GM18498 (cell line): Measurements from ENCODE around the gene PTPMT1.
"Not testable (repeated sequence)": the region's sequence is repeated elsewhere in the genome, so short reads cannot be mapped to it uniquely, and the experiment has no call there.

ENCODE experiments used
- ATAC-seq: cut with Tn5 transposase; IDR thresholded peaks from one replicate; pipeline ENCODE4 v1.9.1; 2021; ENCODE audit warnings: mild to moderate bottlenecking, moderate library complexity; ENCODE audit not compliant: unreplicated experiment

PTPMT1 gene

DNA sequence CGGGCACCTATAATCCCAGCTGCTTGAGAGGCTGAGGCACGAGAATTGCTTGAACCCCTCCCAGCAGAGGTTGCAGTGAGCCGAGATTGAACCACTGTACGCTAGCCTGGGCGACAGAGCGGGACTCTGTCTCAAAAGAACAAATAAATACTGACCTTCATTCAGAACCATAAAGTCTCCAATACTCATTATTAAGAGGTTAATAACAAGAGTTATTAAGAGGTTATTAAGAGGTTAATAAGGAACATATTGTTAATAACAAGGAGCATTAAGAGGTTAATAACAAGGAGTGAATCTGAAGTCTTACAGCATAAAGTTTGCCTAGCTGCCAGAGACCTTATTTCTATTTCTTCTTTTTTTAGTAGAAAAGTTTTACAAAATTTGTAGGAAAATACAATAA lies 20.1 kb upstream of the PTPMT1 start:
- ATAC-seq, result no peak

DNA sequence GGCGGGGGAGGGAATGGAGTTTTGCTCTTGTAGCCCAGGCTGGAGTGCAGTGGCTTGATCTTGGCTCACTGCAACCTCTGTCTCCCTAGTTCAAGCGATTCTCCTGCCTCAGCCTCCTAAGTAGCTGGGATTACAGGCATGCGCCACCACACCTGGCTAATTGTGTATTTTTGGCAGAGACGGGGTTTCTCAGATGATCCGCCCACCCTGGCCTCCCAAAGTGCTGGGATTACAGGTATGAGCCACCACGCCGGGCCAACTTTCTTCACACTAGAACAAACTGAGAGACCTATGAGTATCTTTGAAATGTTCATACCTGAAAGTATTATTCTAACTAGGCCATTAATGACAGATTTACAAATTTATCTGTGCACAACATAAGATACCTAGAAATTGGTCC lies 19.1 kb upstream of the PTPMT1 start:
- ATAC-seq, result not testable (repeated sequence)

DNA sequence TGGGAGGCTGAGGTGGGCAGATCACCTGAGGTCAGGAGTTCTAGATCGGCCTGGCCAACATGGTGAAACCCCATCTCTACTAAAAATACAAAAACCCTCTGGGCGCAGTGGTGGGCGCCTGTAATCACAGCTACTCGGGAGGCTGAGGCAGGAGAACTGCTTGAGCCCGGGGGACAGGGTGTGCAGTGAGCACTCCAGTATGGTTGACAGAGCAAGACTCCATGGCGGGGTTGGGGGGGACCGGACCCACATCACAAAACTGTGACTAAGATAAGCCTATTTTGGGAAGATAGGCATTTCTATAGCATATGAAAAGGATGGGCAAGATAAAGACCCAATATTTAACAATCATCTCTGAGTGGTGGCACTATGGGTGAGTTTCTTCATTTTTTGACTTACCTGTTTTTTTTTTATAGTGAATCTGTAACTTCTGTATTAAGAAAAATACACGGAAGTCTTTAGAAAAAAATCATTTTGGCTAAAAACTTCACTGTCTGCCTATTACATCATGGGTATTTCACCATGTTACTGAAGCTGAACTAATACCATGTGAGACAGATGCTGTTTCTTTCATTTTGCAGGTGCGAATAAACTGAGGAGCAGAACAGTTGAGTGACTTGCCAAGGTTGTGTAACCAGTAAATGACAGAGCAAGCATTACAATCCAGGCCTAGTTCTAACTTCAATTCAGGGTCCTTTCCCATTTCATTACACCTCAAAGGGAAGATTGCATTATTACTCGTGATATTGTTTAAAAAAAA lies 14.9 kb upstream of the PTPMT1 start:
- ATAC-seq, result no peak

DNA sequence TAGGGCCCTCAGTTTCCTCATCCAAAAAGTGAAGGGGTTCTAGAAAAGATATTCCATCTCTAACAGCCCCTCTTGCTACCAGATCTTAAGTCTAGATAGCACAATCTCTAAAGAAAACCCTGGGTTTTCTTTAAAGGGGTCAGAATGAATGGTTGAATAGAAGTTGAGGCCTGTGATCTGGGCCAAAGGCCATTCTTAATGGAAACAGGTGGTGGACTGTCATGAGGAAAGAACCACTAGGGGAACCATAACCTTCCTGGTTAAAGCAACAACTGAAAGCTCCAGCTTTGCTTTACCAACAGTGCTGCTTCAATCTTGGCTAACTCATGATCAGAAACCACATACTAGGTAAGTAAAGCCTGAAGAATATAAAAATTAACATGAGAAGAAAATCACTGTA lies 14.3 kb upstream of the PTPMT1 start:
- ATAC-seq, result no peak

DNA sequence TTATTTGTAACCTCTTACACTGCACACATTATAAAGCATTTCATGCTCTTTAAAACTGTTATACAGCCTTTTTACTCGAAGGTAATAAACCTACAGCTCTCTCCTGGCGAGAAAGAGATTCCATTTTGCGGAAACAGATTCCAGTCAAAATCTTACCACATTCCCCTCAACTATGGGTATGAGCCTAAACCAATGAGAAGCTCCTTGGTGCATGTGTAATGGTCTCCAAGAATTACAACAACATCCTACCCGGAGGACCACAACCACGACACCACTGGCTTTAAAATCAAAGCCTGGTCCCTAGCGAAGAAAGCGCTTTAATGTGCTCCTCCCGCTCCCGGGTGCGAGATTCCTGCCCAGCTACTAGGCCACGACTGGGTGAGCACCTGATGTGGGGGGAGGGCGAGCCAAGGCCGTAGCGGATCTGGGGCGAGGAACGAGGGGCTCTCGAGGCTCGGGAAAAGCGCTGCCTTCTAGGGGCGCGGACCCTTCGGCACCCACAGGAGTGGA lies 13.3 kb upstream of the PTPMT1 start:
- ATAC-seq, result peak; percentile 3

DNA sequence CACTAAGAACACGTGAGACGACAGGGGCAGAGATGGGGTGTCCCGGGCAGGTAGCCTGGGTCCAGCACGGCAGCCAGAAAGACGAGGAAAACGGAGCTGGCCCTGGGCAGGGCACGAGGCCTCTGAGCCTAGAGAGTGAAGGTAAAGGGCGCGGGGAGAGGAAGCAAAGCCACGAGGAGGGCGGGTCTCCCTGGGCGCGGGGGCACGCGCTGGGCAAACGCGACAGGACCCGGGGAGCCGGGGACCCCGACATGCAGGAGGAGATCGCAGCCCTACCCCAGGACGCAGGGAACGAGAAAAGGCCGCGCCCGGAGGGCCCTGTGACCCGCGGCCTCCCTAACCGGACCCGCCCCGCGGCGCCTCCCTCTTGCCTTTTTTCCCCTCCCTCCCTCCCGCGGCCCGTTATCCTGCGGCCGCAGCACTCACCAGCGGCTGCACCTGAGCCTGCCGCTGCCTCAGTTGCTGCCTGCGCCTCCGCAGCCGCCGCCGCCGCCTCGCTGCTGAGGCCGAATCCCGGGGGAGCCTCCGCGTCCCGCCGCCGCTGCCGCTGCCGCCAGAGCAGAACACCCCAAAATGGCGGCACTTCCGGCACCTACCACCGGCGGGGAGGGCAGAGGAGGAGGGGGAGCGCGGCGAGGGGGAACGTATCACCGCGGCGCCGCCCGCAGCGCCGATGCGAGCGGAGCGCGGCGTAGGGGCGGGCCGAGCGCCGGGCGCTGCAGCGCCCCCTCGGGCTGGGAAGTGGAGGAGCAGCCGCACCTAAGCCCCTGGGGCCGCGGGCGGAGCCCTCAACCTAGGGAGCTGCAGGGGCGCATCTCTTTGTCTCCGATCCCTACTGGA lies 12.6 kb upstream of the PTPMT1 start, which contains the start of gene CELF1:
Gene CELF1, minus strand, starts transcription at position 567 of the 840 bp plus-strand sequence. CDS start 53,609 bp downstream, outside the sequence.
- ATAC-seq, result peak; percentile 93

DNA sequence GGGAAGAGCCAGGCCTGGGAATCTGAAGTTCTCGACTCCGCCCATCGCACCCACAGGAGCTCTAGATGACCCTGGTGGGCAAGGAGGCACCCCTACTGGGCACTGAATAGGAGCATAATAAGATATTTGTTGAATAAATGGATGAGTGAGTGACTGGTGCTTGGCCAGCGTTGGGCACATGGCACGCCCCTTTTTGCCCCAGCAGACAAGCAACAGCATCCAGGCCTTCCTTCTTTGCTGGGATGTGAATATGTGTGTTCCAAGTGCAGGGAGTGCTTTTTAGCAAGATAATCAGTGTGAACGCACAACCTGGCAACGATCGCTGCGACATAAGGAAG lies 12.0 kb upstream of the PTPMT1 start:
- peak; percentile 32 for ATAC-seq

DNA sequence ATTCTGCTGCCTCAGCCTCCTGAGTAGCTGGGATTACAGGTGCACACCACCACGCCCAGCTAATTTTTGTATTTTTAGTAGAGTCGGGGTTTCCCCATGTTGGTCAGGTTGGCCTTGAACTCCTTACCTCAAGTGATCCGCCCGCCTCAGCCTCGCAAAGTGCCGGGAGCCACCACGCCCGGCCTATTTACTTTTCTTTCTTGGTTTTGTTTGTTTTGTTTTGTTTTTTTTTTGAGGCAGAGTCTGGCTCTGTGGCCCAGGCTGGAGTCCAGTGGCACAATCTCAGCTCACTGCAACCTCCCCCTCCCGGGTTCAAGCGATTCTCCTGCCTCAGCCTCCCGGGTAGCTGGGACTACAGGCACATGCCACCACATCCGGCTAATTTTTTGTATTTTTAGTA lies 8.4 kb upstream of the PTPMT1 start:
- not testable (repeated sequence) for ATAC-seq

DNA sequence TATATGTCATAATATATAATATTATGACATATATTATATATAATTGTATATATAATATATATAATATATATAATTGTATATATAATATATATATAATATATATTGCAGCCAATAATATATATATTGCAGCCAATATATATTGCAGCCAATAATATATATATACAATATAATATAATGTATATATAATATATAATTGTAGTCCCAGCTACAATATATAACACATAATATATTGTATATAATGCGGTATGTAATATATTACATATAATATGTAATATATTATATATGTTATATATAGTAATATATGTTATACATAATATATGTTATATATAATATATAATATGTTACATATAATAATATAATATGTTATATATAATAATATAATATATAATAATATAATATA lies 6.7 kb upstream of the PTPMT1 start:
- no peak for ATAC-seq

DNA sequence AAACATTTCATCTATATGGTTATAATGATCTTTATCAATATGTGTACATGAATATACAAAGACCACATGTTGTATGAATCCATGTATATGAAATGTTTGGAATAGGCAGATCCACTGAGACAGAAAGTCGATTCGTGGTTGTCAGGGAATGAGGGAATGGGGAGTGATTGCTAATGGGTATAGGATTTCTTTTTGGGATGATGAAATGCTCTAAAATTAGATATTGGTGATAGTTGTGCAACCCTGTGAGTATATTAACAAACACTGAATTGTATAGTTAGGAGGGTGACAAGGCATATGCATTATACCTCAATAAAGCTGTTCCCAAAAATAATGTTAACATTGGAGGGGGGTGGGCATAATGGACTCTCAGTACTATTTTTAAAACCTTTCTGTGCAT lies 5.0 kb upstream of the PTPMT1 start:
- no peak for ATAC-seq

DNA sequence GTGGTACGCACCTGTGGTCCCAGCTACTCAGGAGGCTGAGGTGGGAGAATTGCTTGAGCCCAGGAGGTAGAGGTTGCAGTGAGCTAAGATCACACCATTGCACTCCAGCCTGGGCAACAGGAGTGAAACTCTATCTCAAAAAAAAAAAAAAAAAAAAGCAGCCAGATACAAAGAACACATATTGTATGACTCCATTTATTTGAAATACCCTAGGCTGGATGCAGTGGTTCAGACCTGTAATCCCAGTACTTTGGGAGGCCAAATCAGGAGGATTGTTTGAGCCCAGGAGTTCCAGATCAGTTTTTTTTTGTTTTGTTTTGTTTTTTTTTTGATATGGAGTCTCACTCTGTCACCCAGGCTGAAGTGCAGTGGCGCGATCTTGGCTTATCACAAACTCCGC lies 3.0 kb upstream of the PTPMT1 start:
- not testable (repeated sequence) for ATAC-seq

DNA sequence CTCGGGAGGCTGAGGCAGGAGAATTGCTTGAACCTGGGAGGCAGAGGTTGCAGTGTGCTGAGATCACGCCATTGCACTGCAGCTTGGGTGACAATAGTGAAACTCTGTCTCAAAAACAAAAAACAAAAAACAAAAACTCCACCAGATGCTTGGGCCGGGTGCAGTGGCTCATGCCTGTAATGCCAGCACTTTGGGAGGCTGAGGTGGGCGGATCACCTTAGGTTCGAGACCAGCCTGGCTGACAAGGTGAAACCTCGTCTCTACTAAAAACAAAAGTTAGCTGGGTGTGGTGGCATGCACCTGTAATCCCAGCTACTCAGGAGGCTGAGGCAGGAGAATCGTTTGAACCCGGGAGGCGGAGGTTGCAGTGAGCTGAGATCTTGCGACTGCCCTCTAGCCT lies 1.0 kb upstream of the PTPMT1 start:
- not testable (repeated sequence) for ATAC-seq

DNA sequence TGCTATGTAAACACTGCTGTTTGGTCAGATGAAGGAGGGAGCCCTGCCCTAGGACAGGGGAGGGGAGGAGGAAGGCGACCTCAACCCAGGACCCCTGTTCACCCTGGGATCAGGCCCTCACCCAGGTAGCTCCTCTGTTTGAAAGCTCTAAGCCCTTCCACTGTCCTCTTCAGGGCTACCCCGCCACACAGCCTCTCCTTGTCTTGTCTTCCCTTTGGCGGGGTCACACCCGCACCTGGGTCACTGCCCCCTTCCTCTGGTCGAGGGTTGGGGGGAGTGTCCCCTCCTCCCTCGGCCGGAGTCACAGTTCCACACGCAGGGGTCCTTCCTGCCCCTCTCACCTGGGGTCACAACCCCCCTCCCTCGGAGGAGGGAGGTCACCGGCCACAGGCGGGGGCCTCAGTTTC lies 463 bp upstream of the PTPMT1 start:
- ATAC-seq, result peak; percentile 7

DNA sequence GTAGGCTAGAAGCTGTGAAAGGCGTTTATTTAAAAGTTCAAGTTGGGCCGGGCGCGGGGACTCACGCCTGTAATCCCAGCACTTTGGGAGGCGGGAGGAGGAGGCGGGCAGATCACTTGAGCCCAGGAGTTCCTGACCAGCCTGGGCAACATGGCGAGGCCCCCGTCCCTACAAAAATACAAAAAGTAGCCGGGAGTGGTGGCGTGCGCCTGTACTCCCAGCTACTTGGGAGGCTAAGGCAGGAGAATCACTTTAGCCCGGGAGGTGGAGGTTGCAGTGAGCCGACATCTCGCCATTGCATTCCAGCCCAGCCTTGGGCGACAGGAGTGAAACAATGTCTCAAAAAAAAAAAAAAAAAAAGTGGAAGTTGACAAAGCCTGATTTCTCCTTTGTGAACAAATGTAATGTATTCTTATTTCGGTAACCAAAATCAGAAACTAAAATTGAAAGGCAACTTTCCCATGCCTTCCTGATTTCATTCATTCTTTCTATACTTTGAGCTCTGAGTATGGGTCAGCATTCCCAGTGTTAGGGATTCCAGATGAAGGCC lies 825 bp downstream of the PTPMT1 start:
- no peak for ATAC-seq

DNA sequence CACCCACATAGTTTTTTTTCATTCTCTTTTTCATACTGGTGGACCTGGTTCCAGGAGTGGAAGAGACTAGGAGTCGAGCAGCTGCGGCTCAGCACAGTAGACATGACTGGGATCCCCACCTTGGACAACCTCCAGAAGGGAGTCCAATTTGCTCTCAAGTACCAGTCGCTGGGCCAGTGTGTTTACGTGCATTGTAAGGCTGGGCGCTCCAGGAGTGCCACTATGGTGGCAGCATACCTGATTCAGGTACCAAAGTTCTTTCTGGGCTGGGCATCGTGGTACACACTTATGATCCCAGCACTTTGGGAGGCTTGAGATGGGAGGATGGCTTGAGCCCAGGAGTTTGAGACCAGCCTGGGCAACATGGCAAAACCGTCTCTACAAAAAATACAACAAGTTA lies 4.2 kb downstream of the PTPMT1 start:
- ATAC-seq, result no peak

DNA sequence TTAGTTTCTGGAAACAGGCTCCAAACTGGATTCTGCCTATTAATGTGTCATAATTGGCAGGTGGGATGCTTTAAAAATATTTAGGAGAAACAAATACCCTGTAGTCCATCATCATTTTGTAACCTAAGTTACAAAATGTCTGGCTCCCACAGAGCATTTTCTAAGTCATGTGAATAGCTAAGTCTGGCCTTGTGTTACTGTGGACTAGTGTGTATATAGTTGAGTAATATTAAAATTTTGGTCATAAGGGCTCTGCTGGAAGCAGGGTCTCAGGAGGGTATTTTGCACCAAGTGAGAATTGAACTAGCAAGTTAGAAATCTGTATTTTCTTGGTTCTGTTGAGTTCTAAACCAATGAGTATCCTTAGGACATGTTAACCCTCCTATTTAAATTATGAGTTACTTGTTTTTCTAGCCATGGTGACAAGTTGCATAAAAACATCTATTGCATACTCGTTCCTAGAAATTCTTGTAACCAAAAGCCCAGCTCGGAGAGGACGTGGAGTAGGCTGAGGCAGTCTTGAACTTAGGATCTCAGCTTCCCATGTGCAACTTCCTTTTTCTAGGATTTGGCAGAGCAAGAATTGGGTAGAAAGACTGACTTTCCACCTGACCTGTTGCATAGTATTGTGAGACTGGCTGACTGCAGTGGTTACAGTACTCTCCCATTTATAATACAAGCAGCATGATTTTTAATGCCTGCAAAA lies 5.4 kb downstream of the PTPMT1 start:
- no peak for ATAC-seq

DNA sequence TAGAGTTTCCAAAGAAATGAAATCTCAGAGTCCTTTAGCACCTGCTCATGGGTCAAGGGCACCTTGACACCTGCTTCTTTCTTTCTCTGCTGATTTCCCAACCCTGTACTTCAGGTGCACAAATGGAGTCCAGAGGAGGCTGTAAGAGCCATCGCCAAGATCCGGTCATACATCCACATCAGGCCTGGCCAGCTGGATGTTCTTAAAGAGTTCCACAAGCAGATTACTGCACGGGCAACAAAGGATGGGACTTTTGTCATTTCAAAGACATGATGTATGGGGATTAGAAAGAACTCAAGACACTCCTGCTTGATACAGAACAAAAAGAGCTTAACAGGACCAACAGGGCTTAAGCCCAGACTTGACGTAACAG lies 5.9 kb downstream of the PTPMT1 start:
- ATAC-seq, result no peak

DNA sequence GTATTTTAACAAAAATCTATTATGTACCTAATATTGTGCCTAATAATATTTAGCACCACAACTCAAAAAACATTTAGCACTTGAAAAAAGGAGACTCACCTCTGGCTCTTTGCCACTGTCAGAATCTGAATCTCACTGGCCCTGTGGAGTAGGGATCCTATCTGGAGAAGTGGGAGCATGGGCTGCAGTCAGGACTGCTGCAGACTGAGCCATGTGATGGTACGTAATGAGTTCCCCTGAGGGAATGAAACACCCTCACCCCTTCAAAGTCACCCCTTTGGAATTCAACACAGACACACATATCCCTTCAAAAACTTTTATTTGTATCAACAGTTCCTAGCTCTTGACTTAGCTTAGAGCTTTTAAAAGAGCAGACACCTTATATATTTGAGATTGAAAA lies 6.5 kb downstream of the PTPMT1 start:
- ATAC-seq, result no peak

DNA sequence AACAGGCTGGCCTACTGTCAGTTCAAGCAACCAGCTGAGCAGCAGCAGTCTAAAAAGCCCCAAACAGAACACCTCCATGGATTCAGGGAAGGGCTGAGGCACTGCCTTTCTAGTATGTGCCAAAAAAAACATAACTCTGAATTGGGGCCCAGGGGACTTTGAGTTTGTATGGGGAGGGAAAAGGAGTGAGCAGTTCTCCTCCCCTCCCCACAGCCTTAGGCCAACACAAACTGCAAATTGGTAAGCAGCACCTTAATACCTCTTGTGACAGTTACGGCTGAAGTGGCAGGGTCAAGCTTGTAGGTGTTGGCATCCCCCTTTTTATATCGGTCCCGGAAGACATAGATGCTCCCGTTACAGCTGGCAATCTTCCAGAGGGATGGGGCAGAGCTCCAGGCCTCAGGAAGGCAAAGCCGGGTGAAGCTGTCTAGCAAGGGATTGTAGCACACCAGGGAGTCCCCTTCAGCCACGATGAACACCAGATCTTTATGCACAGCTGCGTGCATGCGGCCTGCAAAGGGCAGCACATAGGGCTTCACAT lies 7.4 kb downstream of the PTPMT1 start:
- no peak for ATAC-seq

DNA sequence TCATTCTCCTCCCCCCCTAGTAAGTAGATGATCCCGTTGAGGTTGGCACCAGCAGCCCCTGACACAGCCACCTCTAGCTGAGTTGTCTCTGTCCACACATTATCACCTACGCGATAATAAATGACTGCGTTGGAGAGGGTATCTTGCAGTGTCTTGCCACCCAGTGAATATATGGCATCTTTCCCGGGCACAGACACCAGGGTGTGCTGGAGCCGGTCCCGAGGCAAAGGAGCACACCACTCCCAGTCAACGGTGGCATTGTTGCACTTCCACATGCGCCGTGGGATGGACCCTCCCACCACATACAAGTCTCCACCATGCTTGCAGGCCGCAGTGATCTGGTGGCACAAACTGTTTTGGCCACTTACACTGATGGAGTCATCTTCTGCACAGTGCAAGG lies 7.9 kb downstream of the PTPMT1 start:
- no peak for ATAC-seq

DNA sequence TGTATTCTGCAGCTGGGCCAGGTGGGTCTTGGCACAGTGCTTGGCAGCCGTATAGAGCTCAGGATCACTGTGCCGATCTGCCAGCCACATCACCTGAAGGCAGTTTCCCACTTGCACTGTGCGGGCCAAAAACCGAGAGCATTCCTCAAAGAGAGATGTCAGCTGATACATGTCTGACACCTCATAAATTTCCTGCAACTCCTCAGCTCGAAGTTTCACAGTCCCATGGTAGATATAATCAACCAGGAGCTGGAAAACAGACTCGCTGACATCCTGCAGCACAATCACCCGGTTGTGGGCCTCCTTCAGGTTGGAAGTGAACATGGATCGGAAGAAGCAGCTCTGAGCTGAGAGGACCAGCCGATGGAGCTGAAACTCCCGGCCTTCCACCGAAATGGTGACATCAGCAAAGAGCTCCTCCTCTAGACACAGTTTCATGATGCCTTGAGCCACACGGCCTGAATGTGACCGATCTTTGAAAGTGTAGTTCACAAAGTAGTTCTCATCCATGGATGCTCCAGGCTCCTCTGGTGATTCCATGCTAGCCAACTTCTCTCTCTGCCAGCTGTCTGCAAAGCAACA lies 12.2 kb downstream of the PTPMT1 start:
- no peak for ATAC-seq
